HL-60 (cell line): ENCODE results near the gene PXDC1.
"Not testable (repeated sequence)": the region's sequence is repeated elsewhere in the genome, so short reads cannot be mapped to it uniquely, and the experiment has no call there.

Experiments
- DNase-seq, 2 experiments: peaks; one replicate each; pipeline ENCODE4 v3.0.0-alpha.2; 2010 to 2020; ENCODE audit warnings: low read depth in 1 of 2, low spot score in 1 of 2
- H3K27ac ChIP-seq: fragments of 250-450 bp; sonication (Bioruptor Pico); replicated peaks from 2 replicates; pipeline ENCODE4 v1.5.1; 2020; ENCODE audit warnings: mild to moderate bottlenecking, moderate library complexity
- H3K27me3 ChIP-seq: fragments of 250-450 bp; sonication (Bioruptor Pico); 2 replicates; pipeline ENCODE4 v1.5.1; 2021; ENCODE audit warnings: mild to moderate bottlenecking, moderate library complexity; ENCODE audit not compliant: insufficient read depth, poor library complexity, severe bottlenecking
- H3K4me3 ChIP-seq: replicated peaks from 2 replicates; pipeline ENCODE4 v1.5.1; 2011; ENCODE audit warnings: mild to moderate bottlenecking, control low read depth, low read length; ENCODE audit not compliant: insufficient read depth
- GABPA ChIP-seq: IDR thresholded peaks from 2 replicates; pipeline ENCODE4 v1.6.1; 2012; ENCODE audit warnings: low read depth
- POLR2AphosphoS5 ChIP-seq: IDR thresholded peaks from 2 replicates; pipeline ENCODE4 v1.6.1; 2012; ENCODE audit warnings: low read depth
- REST ChIP-seq: IDR thresholded peaks from 2 replicates; pipeline ENCODE4 v1.6.1; 2012; ENCODE audit warnings: low read depth; ENCODE audit not compliant: insufficient replicate concordance
- SPI1 ChIP-seq: IDR thresholded peaks from 2 replicates; pipeline ENCODE4 v1.6.1; 2012; ENCODE audit warnings: low read depth, mild to moderate bottlenecking, borderline replicate concordance
- TF ChIP-seq, protein P1 (sequence below): IDR thresholded peaks from one replicate; pipeline ENCODE4 v1.5.1; 2011; ENCODE audit warnings: low read length, control low read depth, inconsistent platforms; ENCODE audit not compliant: insufficient read depth

Gene PXDC1

GRCh38 chr6:3723251-3723650 is 28.3 kb downstream of the PXDC1 start:
- H3K4me3 ChIP-seq, result no peak overlapping the region
- DNase-seq, result no peak
- TF ChIP-seq GABPA (no peak), POLR2AphosphoS5 (no peak), REST (no peak), SPI1 (no peak)
- TF ChIP-seq, protein P1, sequence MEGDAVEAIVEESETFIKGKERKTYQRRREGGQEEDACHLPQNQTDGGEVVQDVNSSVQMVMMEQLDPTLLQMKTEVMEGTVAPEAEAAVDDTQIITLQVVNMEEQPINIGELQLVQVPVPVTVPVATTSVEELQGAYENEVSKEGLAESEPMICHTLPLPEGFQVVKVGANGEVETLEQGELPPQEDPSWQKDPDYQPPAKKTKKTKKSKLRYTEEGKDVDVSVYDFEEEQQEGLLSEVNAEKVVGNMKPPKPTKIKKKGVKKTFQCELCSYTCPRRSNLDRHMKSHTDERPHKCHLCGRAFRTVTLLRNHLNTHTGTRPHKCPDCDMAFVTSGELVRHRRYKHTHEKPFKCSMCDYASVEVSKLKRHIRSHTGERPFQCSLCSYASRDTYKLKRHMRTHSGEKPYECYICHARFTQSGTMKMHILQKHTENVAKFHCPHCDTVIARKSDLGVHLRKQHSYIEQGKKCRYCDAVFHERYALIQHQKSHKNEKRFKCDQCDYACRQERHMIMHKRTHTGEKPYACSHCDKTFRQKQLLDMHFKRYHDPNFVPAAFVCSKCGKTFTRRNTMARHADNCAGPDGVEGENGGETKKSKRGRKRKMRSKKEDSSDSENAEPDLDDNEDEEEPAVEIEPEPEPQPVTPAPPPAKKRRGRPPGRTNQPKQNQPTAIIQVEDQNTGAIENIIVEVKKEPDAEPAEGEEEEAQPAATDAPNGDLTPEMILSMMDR, result no peak
- peaks cover 9% of the 10 kb centered on the region for H3K27me3 ChIP-seq
- no peak overlapping the region for H3K27ac ChIP-seq

DNA sequence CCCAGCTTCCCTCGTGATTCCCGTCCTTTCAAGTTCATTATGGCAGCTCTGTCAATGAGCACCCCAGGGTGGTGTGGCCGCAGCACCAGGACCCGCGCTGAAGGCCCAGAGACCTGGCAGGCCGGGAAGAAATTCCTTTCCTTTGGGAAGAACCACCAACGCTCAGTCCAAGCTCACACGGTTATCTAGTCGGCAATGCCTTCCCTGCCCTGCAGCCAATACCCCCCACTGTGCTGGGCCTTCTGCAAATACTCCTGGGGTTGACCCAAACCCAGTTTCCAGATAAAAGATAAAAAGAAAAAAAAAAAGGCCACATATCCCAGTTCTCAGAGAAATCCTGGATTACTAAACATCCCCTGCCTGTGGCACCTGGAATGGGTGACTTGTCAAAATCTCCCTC is 28.7 kb downstream of the PXDC1 start:
- Histone ChIP-seq H3K27me3 (peaks cover 9% of the 10 kb centered on the region), H3K4me3 (no peak overlapping the region), H3K27ac (no peak overlapping the region)
- DNase-seq, result no peak
- TF ChIP-seq REST (no peak), GABPA (no peak), POLR2AphosphoS5 (no peak), SPI1 (no peak)
- TF ChIP-seq, protein P1, result no peak

DNA sequence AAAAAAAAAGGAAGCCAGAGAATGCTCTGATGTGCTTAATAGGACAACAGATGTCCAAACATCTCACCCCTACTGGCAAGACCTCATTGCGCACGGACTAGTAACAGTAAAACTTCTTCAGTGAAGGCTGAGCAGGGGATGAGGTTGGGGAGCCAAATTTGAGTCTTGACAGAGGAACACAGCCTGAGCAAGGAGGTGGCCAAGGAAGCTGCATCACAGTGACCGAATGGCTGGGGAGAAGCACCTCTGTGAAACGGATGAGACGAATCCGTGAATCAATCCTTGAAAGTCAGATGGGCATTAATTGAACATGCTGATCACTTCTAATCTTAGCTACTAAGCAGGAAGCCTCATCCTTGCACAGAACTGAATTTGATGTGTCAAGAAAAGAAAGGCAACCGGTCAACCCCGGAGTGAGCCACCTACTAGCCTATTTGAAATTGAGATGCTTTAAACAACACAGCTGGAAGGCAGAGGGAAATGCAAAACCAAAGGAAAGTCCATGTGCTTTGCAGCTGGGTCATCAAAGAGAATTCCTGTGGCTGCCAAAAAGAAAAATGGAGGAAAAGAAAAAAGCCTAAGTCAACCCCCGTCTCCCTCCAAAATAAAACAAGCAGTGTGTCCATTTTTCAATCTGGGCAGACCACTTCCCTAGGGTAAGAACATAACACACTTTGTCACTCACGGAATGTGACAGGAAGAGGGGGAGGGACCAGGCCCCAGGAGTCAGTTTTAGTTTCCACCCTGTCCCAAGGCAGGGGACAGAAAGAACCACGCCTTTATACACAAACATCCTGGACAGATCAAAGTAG is 29.5 kb downstream of the PXDC1 start:
- no peak for DNase-seq
- TF ChIP-seq POLR2AphosphoS5 (no peak), SPI1 (no peak), REST (no peak), GABPA (no peak)
- TF ChIP-seq, protein P1, result no peak
- no peak overlapping the region for H3K27ac ChIP-seq
- H3K27me3 ChIP-seq, result peaks cover 9% of the 10 kb centered on the region
- H3K4me3 ChIP-seq, result no peak overlapping the region

- not testable (repeated sequence) for DNase-seq, H3K27me3 ChIP-seq, H3K27ac ChIP-seq, H3K4me3 ChIP-seq
Observed at GRCh38 chr6:3720770-3721169, 30.7 kb downstream of the PXDC1 start.
